Ishikawa (cell line): ENCODE measurements around the gene SOX15.

ENCODE experiments used
- CEBPB ChIP-seq: IDR thresholded peaks from 2 replicates; pipeline ENCODE4 v1.6.1; 2012
- EGR1 ChIP-seq: IDR thresholded peaks from 2 replicates; pipeline ENCODE4 v1.6.1; 2012
- FOXM1 ChIP-seq: IDR thresholded peaks from 2 replicates; pipeline ENCODE4 v1.6.1; 2012; ENCODE audit warnings: low read depth, borderline replicate concordance
- MAX ChIP-seq: IDR thresholded peaks from 2 replicates; pipeline ENCODE4 v1.6.1; 2012
- RAD21 ChIP-seq: IDR thresholded peaks from 2 replicates; pipeline ENCODE4 v1.6.1; 2012; ENCODE audit warnings: low read depth
- REST ChIP-seq: IDR thresholded peaks from 2 replicates; pipeline ENCODE4 v1.6.1; 2012; ENCODE audit warnings: low read depth, mild to moderate bottlenecking
- TEAD4 ChIP-seq: IDR thresholded peaks from 2 replicates; pipeline ENCODE4 v1.6.1; 2012
- ZBTB7A ChIP-seq: IDR thresholded peaks from 2 replicates; pipeline ENCODE4 v1.6.1; 2012; ENCODE audit warnings: low read depth

- TF ChIP-seq MAX = no peak
- TF ChIP-seq ZBTB7A = no peak
- TF ChIP-seq RAD21 = no peak
- no peak for TF ChIP-seq REST
- TF ChIP-seq EGR1 = no peak
- no peak for TF ChIP-seq TEAD4
- no peak for TF ChIP-seq CEBPB
- TF ChIP-seq FOXM1 = no peak
Observed at GRCh38 chr17:7618608-7619007, 28.7 kb upstream of the SOX15 start.
